NCI-H2196 treated with DMSO at 0.1 percent for 48 hours (cell line): ENCODE results near the gene OR10S1.
"Not testable (repeated sequence)": the region's sequence is repeated elsewhere in the genome, so short reads cannot be mapped to it uniquely, and the experiment has no call there.

ENCODE experiments used
- DNase-seq: peaks from one replicate; lab custom pipeline; 2025; ENCODE audit not compliant: unreplicated experiment; lab: John Stamatoyannopoulos, UW

OR10S1 gene, protein sequence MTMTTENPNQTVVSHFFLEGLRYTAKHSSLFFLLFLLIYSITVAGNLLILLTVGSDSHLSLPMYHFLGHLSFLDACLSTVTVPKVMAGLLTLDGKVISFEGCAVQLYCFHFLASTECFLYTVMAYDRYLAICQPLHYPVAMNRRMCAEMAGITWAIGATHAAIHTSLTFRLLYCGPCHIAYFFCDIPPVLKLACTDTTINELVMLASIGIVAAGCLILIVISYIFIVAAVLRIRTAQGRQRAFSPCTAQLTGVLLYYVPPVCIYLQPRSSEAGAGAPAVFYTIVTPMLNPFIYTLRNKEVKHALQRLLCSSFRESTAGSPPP

DNA sequence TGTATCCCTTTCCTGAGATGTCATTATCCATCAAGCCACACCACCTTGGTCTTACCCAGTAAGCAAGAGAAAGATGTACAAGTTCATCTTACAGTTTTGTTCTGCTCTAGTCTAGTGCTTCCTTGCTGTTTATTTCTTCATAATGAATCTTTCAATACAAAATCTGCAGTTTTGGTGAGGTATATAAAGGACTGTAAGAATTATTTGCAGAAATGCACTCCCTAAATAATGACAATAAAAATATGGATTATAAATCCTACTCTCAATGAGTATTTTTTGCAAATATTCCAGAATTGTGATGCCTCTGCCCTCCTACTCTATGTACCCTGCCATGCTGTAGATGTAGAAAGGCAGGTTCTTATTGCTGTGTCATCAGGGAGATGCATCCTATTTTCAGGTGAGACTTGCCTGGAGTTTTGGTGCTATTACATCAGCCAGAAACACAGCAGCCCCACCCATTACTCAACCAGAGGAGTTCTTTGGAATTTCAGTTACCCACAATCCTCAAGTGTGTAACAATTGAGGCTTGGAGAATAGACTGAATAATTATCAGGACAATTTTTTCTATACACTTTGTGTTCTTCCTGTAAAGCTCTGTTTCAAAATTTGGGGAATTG is at the start of gene OR10S1:
Gene OR10S1, minus strand, starts transcription at position 51 of the 617 bp plus-strand sequence. CDS start 117 bp downstream, outside the sequence.
- no peak for DNase-seq

DNA sequence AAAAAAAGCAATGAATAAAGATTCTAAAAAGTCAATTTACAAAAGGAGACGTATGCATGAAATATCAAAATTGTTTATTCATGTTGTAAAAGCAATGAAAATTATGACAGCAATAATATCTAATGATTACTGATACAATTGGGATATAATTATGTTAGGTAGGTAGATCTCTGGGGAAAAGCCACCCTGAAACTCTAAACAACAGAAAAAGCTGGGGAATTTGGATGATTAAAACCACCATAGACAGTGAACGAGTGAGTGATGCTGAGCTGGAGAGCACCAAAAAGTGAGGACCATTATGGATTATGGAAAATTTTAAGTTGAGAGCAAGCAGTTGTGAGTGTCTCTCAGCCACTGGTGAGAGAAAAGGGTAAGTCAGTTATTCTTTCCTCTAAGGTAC is 48.9 kb upstream of the OR10S1 start, which contains the start of gene OR10G8:
Gene OR10G8, plus strand, starts transcription at position 301 of the 400 bp plus-strand sequence. CDS start 2,825 bp downstream, outside the sequence.
- DNase-seq, result no peak

DNA sequence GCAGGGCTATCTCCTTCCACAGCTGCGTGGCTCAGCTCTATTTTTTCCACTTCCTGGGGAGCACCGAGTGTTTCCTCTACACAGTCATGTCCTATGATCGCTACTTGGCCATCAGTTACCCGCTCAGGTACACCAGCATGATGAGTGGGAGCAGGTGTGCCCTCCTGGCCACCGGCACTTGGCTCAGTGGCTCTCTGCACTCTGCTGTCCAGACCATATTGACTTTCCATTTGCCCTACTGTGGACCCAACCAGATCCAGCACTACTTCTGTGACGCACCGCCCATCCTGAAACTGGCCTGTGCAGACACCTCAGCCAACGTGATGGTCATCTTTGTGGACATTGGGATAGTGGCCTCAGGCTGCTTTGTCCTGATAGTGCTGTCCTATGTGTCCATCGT is 38.3 kb upstream of the OR10S1 start:
- DNase-seq, result not testable (repeated sequence)

DNA sequence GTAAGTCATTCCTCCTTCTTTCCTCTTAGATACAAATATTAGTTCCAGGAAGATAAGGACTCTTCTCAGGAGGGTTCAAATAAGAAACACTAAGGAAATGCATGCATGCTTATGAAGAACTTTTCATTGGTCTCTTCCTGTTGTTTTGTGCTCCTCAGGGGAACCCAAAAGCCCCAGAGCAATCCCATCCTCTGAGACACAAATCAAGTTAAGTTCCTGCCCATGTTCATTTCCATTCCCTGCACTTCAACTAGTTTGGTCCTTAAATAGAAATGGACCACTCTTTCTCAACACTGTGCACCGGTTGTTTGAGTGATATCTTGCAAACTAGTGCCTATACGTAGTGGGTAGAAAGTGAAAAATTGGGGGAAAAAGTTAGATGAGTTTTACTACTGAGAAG is 35.1 kb upstream of the OR10S1 start, which contains the start of gene OR10G4:
Gene OR10G4, plus strand, starts transcription at position 301 of the 400 bp plus-strand sequence. CDS start 2,578 bp downstream, outside the sequence.
- DNase-seq, result no peak

DNA sequence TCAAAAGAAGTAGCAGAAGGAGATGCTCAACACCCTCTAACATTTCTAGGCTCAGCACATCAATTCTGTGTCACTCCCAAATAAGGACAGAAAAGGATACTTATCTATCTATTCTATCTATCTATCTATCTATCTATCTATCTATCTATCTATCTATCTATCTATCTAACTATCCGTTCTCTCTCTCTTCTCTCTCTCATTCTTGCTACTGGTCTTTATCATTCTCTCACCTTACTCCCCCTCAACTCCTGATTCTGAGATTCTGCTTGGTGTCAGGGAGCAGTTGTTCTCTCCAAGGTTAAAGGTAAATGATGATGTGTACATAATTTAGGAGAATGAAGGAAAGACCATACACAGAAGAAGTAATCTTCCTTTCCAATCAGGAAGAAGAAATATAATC is 17.5 kb upstream of the OR10S1 start, which contains the start of gene OR10G6:
Gene OR10G6, minus strand, starts transcription at position 43 of the 400 bp plus-strand sequence. Its CDS starts 0 bp downstream, at position 43.
- DNase-seq, result no peak

DNA sequence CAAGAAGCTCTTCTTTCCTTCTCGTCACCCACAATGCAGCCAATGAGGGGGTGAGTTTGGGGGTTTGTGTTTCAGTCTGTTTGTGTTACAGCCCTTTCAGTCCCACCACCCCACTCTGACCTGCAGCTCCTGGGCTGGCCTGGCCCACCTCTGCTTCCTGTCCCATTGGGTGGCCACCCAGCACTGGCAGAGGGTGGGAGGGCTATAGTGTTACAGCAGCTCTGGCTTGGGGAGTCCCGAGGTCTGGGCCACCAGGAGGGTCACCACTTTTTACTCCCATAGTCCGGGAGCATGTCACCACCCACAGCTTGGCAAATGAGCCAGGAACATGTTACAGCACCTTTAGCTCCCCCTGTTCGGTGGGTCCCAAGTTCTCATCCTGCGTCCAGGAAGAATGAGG is 1.7 kb upstream of the OR10S1 start:
- DNase-seq, result no peak

DNA sequence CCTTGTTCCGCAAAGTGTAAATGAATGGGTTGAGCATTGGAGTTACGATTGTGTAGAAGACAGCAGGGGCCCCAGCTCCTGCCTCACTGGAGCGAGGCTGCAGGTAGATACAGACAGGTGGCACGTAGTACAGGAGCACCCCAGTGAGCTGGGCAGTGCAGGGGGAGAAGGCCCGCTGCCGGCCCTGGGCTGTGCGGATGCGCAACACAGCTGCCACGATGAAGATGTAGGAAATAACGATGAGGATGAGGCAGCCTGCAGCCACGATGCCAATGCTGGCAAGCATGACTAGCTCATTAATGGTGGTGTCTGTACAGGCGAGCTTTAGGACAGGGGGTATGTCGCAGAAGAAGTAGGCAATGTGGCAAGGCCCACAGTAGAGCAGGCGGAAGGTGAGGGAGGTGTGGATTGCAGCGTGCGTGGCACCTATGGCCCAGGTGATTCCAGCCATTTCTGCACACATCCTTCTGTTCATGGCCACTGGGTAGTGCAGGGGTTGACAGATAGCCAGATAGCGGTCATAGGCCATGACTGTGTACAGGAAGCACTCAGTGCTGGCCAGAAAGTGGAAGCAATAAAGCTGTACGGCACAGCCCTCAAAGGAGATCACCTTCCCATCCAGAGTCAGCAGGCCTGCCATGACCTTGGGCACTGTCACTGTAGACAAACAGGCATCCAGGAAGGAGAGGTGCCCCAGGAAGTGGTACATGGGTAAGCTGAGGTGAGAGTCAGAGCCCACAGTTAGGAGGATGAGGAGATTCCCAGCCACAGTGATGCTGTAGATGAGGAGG is 616 bp downstream of the OR10S1 start:
- DNase-seq, result no peak

DNA sequence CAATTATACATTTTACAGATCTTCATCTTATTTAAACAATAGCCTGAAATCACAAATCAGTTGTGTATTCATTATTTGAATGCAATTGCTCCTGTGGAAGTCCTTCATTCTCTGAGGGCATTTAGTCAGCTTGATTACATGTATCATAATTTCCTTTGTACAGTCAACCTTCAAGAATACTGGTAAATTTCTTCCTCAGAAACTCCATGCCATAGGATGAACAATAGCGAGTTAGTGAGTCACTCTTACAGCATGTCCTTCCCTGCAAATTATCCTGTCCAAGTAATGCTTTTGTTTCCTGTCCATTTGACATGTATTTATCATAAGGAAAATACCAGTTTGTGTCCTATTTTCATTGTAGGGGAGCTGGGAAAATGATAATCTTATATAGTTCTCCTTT is 3.8 kb downstream of the OR10S1 start:
- DNase-seq, result no peak

DNA sequence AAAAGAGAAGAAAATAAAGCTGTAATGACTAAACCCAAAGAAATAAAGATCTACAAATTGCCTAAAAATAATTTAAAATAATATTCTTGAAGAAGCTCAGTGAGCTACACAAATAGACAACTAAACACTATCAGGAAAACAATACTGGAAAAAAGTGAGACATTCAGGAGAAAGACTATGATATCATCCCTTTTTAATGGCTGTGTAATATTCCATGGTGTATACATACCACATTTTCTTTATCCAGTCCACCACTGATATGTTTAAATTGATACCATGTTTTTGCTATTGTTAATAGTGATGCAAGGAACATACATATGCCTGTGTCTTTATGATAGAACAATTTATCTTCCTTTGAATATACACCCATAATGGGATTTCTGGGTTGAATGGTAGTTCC is 20.8 kb downstream of the OR10S1 start:
- DNase-seq, result no peak

DNA sequence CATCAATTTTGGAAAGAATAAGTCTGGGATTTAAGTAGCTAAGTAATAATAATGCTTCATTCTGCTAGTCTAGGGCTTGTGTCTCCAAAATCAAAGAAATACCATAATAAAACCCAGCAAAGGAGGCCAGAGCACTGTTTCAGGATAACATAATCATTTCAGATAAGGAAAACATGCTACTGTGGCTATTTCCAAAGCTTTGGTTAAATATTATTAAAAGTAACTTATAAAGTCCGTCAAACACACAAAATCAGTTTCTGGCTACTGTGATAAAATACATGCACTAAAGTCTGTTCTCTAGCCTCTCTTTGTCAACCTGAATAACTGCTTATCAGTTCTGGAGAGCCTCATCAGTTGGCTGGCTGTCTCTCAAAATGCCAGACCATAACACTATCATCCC is 32.4 kb downstream of the OR10S1 start:
- no peak for DNase-seq

DNA sequence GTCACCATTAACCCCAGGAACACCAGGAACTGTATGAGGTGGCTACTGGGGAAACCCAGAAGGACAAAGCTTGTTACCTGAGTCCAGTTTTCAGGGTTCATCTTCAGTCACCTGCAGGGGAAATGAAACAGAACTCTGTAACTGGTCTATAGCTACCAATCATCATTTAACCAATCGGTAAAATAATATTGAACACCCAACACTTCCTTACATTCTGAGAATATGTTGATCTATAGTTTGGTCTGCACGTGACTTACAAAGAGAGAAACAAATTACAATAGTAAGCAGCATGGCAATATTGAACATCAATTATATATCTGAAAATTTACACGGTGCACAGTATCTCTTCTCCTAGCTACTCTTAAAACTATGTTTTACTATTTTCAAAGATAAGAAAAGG is 33.8 kb downstream of the OR10S1 start, which contains the start of gene OR6T1:
Gene OR6T1, minus strand, starts transcription at position 101 of the 400 bp plus-strand sequence. Its CDS starts 0 bp downstream, at position 101.
- DNase-seq, result no peak

DNA sequence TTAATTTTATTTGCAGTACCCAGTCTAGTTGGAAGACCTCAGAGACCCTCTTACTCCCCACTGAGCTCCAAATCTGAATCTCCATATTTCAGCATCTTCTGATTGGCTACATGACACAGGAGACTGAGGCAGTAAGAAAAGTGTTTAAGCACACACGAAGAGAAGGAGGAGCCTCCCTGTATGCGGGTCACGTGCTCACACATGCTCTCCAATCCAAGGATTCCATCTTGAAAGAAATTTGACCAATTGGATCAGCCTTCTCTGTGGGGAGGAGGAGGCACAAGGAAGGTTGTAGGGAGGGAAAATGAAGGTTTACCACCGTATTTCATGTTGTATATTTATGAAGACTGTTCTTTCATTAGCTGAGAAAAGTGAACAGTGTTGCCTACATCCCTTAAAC is 35.2 kb downstream of the OR10S1 start:
- no peak for DNase-seq

DNA sequence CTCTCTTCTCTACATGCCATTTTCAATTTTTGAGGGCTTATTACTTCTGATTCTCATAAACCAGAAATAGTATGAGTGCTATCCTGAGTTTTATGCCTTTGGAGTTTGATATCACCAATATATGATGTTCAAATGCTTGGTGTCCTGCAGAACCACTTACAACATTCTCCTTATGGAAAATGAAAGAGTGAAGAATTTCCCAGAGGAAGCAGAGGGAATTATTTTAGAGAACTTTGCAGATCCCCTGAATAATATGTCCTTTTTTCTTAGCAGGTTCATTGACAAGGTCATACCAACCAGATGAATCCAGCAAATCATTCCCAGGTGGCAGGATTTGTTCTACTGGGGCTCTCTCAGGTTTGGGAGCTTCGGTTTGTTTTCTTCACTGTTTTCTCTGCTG is 38.3 kb downstream of the OR10S1 start, which contains the start of gene OR4D5:
Gene OR4D5, plus strand, starts transcription at position 301 of the 400 bp plus-strand sequence. Its CDS starts 0 bp downstream, at position 301.
- no peak for DNase-seq
